Raji (cell line): ENCODE results near the gene GPR156.

ENCODE experiments used
- POLR2A ChIP-seq: IDR thresholded peaks from 2 replicates; pipeline ENCODE4 v1.6.1; 2011; ENCODE audit warnings: low read depth, low read length, control low read depth; ENCODE audit not compliant: insufficient read depth

GPR156 gene

DNA sequence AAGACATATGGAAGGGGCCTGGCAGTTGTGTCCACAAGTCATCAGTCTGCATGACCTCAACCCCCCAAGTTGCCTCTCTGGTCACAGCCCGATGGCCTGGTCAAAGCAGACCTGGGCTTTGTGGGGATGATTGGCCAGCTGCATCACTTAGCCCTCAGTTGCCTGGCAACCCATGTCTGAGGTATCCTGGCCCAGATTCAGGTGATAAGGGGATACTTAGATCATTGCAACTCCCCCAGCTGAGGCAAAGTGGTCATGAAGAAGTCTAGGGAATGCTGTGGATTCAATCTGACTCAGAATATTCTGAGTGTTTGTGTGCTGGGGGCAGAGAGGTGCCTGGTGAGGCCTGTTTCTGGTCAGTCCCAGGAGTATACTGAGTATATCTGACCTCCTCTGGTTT is 5.0 kb downstream of the GPR156 start:
- no peak for TF ChIP-seq POLR2A

GRCh38 chr3:120276767-120277166 is 8.3 kb downstream of the GPR156 start:
- TF ChIP-seq POLR2A = no peak

DNA sequence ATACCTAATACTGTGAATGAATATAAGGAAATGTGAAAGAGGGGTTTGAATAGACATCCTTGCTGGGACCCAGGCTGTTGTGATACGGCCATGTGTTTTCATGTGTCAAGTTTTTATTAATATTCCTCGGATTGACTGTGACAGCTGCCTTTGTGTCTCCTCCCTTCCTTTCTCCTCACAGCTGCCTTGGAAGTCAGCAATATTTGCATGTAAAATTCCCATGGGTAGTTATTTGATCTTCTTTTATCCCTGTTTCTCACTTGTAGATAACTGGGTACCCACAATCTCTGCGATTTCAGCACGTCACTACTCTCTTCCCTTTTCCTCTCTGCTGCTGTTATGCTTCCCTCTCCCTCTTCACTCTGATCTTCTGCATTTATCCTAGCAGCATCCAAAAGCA is 9.4 kb downstream of the GPR156 start:
- no peak for TF ChIP-seq POLR2A

GRCh38 chr3:120274739-120275167 is 10.3 kb downstream of the GPR156 start:
- TF ChIP-seq POLR2A = no peak

DNA sequence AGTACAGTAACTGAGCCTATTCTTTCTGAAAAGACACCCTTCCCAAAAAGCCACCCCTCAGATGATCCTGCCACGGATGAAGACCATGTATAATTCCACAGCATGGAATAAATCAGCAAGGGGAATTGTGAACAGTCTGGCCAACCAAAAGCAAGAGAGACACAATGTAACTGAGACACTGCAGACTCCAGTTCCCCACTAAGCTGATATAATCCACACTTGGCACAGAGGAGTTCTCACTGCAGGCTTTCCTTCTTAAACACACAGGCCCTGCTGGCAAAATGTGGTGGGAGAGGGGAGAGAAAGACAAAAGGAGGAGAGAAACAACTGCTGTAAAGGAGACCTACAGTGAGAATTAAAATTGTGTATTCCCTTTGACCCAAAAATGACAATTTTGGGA is 12.7 kb downstream of the GPR156 start:
- no peak for TF ChIP-seq POLR2A

GRCh38 chr3:120265989-120266388 is 19.0 kb downstream of the GPR156 start:
- no peak for TF ChIP-seq POLR2A

GRCh38 chr3:120264963-120265362 is 20.1 kb downstream of the GPR156 start:
- no peak for TF ChIP-seq POLR2A

GRCh38 chr3:120263792-120264191 is 21.2 kb downstream of the GPR156 start:
- TF ChIP-seq POLR2A = no peak

- TF ChIP-seq POLR2A = no peak
Observed at GRCh38 chr3:120258009-120258408, 27.0 kb downstream of the GPR156 start.

GRCh38 chr3:120245386-120245785 is 39.6 kb downstream of the GPR156 start:
- no peak for TF ChIP-seq POLR2A

DNA sequence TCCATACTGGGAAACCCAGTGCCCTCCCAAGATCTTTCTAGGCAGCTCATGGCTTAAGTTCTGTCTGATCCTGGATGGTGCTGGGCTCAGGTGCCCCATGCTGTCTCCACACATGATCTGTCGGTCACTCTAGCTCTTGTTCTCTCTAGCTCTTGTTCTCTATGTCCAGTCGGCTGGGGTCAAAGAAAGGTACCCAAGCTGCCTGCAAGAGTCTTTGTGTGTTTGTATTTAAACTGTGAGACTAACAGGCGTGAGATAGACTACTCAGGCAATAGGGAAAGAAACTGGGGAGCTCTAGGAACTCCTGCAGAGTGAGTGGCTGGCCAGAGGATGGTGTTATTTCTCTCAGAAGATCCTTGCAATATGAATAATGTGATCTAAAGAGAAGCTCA is 40.2 kb downstream of the GPR156 start:
- TF ChIP-seq POLR2A = no peak

GRCh38 chr3:120239644-120240043 is 45.4 kb downstream of the GPR156 start:
- TF ChIP-seq POLR2A = no peak

DNA sequence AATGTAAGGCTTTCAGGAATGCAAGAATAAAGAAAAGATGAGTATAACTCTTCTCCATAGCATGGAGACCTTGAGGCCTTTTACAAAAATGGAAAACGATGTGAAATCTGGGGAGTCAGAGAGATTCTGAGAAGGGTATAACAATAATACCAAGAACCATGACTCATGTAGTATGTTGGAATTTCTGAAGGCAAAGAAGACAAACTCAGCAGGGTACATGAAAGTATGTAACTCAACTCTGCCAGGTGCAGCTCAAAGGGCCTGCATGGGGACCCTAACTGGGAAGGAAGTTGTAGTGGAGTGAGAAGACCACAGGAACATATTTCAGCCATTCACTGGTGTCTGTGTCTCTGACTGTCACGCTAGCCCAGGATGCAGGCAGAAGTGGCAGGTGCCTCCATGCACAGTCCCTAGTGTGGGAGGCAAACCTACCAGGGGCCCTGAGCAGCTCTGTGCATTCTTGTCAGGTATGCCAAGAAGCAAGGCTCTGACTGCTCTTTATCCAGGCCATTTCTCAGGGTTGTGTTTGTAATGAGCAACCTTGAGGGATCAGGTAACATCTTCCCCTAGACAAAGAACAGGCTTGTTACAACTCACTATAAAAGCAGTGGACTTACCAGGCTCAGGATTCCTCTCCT is 57.2 kb downstream of the GPR156 start:
- no peak for TF ChIP-seq POLR2A

- no peak for TF ChIP-seq POLR2A
Observed at GRCh38 chr3:120224237-120224636, 60.8 kb downstream of the GPR156 start.

DNA sequence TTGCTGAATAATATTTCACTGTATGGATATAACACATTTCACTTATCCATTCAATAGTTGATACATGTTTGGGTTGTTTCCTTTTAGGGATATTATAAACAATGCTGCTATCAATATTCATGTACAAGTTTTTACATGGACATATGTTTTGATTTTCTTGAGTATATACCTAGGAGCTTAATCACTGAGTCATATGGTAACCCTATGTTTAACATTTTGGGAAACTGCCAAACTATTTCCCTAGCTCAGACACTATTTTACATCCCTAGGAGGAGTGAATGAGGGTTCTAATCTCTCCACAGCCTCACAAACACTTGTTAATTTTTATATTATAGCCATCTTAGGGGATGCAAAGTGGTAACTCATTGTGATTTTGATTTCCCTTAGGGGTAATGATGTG is 66.0 kb downstream of the GPR156 start:
- TF ChIP-seq POLR2A = no peak

DNA sequence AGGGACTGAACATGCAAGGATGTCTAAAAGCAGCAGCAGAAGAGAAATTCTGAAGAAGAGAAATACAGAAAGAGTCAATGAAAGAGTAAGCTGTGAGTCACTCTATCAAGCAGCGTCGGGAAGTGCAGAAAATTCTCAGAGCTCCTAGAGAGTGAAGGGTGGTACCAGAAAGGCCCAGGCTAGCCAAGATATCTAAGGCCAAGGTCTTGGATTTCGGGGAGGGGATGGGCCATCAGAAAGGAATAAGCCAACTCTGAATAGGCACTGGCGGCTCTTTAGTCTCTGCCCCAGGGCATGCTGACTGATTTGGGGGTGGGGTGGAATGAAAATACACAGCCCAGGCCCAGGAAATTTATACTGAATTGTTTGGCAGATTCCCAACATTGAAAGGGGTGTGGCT is 70.8 kb downstream of the GPR156 start:
- no peak for TF ChIP-seq POLR2A

DNA sequence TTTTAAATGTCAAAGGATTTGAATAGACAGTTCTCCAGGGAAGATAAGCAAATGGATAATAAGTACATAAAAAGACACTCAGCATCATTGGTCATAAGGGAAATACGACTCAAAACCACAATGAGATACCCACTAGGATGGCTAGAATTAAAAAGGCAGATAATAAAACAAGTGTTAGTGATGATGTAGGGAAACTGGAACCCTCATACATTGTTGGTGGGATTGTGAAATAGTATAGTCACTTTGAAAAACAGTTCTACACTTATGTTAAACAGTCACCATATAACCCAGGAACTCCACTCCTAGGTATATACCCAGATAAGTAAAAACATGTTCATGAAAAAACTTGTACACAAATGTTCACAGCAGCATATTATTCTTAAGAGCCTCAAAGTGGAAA is 72.5 kb downstream of the GPR156 start:
- no peak for TF ChIP-seq POLR2A
